ENCODE results near the gene UBR3. TPM values are rescaled to one million over a fixed set of nuclear protein-coding genes. Genes with fewer than 3 reads are reported as not detected.
"Not testable (repeated sequence)": the region's sequence is repeated elsewhere in the genome, so short reads cannot be mapped to it uniquely, and the experiment has no call there.

The UBR3 gene
- total RNA-seq, 4 donors from 2014 or later: 40.0 to 147 (median 87.7) TPM

DNA sequence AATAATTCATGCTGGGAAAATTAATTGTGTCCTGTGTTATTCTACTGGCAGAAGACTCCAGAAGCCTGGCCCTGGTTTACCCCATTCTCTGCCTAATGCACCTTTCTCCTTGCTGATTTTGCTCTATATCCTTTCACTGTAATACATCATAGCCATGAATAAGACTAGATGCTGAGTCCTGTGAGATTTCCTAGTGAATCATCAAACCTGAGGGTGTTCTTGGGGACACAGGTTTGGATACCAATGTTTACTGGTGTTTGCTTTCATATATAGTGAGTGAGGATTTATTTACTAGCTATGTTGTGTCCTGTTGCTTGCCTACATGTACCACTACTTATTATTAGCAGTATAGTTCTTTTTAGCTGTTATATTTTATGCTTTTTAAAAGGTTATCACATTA is 9.0 kb upstream of the UBR3 start:
- Histone ChIP-seq H3K36me3 (no peaks in the 10 kb centered on the region), H3K27ac (no peak overlapping the region), H3K27me3 (no peaks in the 10 kb centered on the region), H3K4me3 (no peak overlapping the region), H3K9me3 (no peaks in the 10 kb centered on the region), H3K4me1 (peaks cover 0 to under 1% of the 10 kb centered on the region in 2 donors)
- no peak for DNase-seq
- intact Hi-C loops (cut with DNase I; ENCODE audit: low total_unique reads): no loop called here
- no peak for TF ChIP-seq POLR2A (IDR thresholded peaks at IDR 0.05)
- TF ChIP-seq, protein P1, sequence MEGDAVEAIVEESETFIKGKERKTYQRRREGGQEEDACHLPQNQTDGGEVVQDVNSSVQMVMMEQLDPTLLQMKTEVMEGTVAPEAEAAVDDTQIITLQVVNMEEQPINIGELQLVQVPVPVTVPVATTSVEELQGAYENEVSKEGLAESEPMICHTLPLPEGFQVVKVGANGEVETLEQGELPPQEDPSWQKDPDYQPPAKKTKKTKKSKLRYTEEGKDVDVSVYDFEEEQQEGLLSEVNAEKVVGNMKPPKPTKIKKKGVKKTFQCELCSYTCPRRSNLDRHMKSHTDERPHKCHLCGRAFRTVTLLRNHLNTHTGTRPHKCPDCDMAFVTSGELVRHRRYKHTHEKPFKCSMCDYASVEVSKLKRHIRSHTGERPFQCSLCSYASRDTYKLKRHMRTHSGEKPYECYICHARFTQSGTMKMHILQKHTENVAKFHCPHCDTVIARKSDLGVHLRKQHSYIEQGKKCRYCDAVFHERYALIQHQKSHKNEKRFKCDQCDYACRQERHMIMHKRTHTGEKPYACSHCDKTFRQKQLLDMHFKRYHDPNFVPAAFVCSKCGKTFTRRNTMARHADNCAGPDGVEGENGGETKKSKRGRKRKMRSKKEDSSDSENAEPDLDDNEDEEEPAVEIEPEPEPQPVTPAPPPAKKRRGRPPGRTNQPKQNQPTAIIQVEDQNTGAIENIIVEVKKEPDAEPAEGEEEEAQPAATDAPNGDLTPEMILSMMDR (IDR thresholded peaks at IDR 0.05): no peak

DNA sequence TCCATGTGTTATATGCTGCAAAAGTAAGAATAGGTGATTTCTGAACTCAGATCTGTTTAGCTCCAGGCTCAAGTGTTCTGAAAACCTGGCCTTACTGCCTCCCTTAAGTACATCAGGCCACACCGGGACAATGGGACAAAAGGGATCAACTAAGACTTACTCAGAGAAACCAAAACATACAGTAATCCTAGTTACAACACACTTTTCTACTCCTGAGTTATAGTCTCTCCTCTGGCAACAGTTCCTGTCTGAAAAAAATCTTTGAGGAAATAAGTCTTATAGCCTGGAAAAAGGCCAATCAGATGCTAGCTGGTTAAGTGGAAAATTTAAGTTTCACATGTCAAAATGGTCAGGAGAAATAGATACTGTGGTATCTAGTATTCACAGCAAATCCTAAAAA is 8.1 kb upstream of the UBR3 start:
- no peaks in the 10 kb centered on the region for H3K9me3 ChIP-seq
- peaks cover 0 to 7% of the 10 kb centered on the region in 2 donors for H3K4me1 ChIP-seq
- H3K36me3 ChIP-seq: no peaks in the 10 kb centered on the region
- no peak for DNase-seq
- no peaks in the 10 kb centered on the region for H3K27me3 ChIP-seq
- intact Hi-C loops (cut with DNase I; ENCODE audit: low total_unique reads): no loop called here
- H3K27ac ChIP-seq: no peak overlapping the region
- TF ChIP-seq, protein P1 (IDR thresholded peaks at IDR 0.05): no peak
- TF ChIP-seq POLR2A (IDR thresholded peaks at IDR 0.05): no peak
- no peak overlapping the region for H3K4me3 ChIP-seq

DNA sequence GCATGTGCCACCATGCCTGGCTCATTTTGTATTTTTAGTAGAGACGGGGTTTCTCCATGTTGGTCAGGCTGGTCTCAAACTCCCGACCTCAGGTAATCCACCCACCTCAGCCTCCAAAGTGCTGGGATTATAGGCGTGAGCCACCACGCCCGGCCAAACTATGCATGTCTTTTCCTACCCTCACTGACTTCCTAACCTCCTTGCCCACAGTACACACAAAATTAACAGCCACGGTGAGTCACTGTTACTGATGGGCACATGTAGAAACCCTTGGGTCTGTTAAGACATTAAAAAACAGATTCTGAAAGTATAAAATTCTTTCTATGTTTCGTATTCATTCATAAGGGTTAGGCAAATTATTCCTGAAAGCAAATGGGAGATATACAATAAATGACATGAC is 7.2 kb upstream of the UBR3 start:
- not testable (repeated sequence) for H3K9me3 ChIP-seq, H3K4me3 ChIP-seq, H3K27me3 ChIP-seq, H3K36me3 ChIP-seq, H3K27ac ChIP-seq, H3K4me1 ChIP-seq, DNase-seq
- intact Hi-C loops (cut with DNase I; ENCODE audit: low total_unique reads): loop anchor here (10.0 kb wide), 1 partner anchor 55 kb away; no protein-coding TSS in a partner anchor

DNA sequence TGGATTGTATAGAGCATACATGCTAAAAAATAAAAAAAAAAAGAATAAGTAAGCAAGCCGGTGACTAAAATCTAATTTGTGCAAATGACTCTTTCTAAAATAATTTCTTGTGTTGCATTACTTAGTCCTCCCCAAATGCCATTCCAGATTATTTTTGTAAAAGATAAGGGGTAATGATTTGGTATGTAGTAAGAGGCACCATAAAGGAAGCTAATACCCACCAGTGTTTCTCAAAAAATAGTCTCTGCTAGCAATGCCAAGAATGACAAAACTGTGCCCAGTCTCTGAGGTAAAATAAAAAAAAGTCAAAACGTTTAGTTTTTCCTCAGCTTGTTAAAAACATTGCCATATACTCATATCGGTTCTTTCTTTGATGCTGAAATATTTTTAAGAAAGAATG is 5.2 kb upstream of the UBR3 start:
- no peaks in the 10 kb centered on the region for H3K36me3 ChIP-seq
- H3K4me3 ChIP-seq: no peak overlapping the region
- intact Hi-C loops (cut with DNase I; ENCODE audit: low total_unique reads): loop anchor here (10.0 kb wide), 1 partner anchor 53 kb away; no protein-coding TSS in a partner anchor
- H3K27me3 ChIP-seq: no peaks in the 10 kb centered on the region
- H3K4me1 ChIP-seq: peaks cover 0 to 7% of the 10 kb centered on the region in 2 donors
- no peak for DNase-seq
- H3K9me3 ChIP-seq: no peaks in the 10 kb centered on the region
- TF ChIP-seq, protein P1 (IDR thresholded peaks at IDR 0.05): no peak
- TF ChIP-seq POLR2A (IDR thresholded peaks at IDR 0.05): no peak
- no peak overlapping the region for H3K27ac ChIP-seq

DNA sequence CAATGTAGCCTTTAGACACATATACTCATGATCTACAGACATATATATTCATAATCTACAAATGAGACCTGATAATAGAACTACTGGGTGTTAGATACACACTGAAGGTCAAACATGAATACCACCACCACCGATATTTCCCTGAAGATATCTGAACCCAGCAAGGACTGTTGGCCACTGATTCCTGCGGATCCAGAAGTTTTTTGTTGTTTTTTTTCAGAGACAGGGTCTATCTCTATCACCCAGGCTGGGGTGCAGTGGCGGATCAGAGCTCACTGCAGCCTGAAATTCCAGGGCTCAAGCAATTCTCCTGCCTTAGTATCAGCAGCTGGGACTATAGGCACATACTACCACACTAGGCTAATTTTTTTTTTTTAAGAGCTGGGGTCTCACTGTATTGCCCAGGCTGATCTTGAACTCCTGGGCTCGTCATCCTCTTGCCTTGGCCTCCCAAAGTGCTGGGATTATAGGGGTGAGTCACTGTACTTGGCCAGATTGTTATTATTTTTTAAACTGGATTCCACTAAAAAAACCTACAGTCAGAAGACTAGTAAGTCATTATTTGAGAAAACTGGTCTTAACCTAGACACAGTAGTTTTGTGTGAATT is 4.4 kb upstream of the UBR3 start:
- no peak for TF ChIP-seq POLR2A (IDR thresholded peaks at IDR 0.05)
- TF ChIP-seq, protein P1 (IDR thresholded peaks at IDR 0.05): no peak
- intact Hi-C loops (cut with DNase I; ENCODE audit: low total_unique reads): loop anchor here (10.0 kb wide), 1 partner anchor 52 kb away; no protein-coding TSS in a partner anchor

More for the DNA sequence above, 4.4 kb upstream of the UBR3 start:
- H3K4me3 ChIP-seq: no peak overlapping the region
- no peaks in the 10 kb centered on the region for H3K27me3 ChIP-seq
- H3K9me3 ChIP-seq: no peaks in the 10 kb centered on the region
- DNase-seq: no peak
- peaks cover 0 to 7% of the 10 kb centered on the region in 2 donors for H3K4me1 ChIP-seq
- no peaks in the 10 kb centered on the region for H3K36me3 ChIP-seq
- H3K27ac ChIP-seq: no peak overlapping the region
